ENCODE data around the gene ASB13. TPM values are rescaled to one million over a fixed set of nuclear protein-coding genes. Genes with fewer than 3 reads are reported as not detected.

ASB13 gene
- 6.7 TPM for total RNA-seq

GRCh38 chr10:5666008-5666840 lies at the start of gene ASB13:
Gene ASB13, minus strand, starts transcription at chr10:5666595. Its CDS starts 44 bp downstream, at chr10:5666551.
- no peak for DNase-seq

GRCh38 chr10:5711642-5712041 lies 45.2 kb upstream of the ASB13 start:
- no peak for DNase-seq

GRCh38 chr10:5710859-5711258 lies 44.5 kb upstream of the ASB13 start:
- DNase-seq = no peak

DNA sequence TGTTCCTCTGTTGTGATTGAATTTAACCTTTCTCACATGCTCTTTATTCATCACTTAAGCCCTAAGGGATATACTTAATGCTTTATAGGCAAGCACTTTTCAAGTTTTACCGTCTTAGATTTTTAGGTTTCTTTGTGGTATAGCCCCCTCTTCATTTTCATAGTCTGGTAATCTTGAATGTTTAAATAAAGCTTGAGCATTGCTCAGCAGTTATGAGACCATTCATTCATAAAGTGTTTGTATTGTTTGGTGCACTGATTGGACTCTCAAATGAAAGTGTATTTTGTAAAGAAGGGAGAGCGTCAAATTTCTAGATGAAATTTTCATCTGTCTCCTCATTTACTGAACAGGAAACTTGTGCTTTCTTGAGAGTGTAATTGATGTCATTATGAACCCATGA lies 43.5 kb upstream of the ASB13 start:
- DNase-seq = no peak

- DNase-seq = no peak
Observed at GRCh38 chr10:5708356-5708755, 42.0 kb upstream of the ASB13 start.

DNA sequence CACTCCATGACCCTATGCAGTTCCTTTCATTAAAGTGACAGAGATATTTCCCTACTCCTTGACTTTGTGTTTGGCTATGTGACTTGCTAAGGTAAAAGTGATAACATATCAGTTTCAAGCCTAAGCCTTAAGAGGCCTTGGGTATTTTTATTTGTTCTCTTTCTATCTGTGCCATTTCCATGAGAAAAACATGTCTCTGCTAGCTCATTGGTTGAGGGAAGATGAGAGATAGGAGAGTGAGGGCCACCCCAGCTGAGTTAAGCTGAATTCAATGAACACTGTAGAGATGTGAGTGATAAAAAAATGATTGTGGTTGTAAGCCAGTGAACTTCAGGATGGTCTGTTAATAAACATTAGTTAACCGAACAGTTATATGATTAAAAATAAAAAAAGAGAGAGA lies 31.7 kb upstream of the ASB13 start:
- no peak for DNase-seq

DNA sequence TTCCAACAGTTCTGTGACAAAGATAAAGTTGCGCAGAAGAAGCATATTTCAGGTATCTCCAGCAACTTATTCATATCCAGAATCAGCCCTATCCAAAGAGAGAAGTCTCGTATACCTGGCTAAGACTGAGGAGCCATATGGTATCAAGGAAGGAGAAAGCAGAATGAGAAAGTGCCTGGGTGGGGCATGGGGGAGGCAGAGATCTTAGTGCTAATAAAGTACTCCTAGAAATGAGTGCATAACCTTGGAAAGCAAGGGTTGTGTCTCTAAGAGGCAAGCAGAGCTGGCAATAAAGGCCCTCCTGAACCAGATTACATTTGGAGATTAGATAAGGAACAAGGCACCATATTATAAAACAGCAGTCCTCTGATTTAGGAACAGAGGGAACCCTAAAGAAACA lies 30.9 kb upstream of the ASB13 start:
- DNase-seq = no peak

- no peak for DNase-seq
Observed at GRCh38 chr10:5694573-5694972, 28.2 kb upstream of the ASB13 start.

DNA sequence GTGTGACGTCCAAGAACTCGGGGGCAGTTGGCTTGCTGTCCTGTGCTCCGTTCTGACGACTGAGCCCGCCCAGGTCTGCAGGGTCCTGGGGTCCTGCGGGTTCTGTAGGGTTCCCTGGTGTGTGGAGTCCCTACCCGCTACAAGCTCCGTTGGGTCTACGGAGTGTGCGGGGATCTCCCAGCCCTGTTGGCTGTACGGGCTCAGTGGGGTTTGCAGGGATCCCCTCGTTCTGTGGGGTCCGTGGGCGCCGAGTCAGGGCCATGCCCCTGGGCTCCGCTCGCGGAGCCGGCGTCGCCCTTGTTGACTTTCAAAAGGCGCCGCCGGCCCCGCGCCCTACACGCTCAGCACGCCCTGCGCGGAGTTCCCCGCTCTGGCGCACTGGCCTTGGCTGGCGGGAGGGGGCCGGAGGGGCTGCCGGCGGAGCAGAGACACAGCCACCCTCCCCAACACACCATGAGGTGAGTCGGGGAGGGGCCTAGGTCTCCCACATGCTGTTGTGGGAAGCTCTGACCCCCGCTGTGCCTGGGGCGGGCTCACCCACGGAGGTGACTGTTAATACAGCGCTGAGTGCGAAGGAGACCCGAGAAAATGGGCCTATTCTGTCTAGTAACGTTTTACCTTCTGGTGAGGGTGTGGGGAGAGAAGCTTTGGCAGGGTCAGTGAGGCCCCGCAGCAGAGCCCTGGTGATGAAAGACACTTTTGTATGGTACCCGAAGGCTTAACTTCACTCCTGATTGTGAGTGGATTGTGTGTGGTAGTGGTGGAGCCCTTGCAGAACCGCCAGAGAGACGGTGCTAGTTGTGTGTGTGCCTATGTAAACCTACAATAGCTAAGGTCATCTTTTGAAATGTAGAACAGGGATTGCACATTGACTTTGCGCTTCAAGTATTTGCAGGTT lies 26.3 kb upstream of the ASB13 start:
- DNase-seq = peak; percentile 18

GRCh38 chr10:5691786-5692185 lies 25.4 kb upstream of the ASB13 start:
- no peak for DNase-seq

GRCh38 chr10:5688587-5688986 lies 22.2 kb upstream of the ASB13 start:
- no peak for DNase-seq

- DNase-seq = peak; percentile 59
Observed at GRCh38 chr10:5685764-5686240, 19.4 kb upstream of the ASB13 start.

DNA sequence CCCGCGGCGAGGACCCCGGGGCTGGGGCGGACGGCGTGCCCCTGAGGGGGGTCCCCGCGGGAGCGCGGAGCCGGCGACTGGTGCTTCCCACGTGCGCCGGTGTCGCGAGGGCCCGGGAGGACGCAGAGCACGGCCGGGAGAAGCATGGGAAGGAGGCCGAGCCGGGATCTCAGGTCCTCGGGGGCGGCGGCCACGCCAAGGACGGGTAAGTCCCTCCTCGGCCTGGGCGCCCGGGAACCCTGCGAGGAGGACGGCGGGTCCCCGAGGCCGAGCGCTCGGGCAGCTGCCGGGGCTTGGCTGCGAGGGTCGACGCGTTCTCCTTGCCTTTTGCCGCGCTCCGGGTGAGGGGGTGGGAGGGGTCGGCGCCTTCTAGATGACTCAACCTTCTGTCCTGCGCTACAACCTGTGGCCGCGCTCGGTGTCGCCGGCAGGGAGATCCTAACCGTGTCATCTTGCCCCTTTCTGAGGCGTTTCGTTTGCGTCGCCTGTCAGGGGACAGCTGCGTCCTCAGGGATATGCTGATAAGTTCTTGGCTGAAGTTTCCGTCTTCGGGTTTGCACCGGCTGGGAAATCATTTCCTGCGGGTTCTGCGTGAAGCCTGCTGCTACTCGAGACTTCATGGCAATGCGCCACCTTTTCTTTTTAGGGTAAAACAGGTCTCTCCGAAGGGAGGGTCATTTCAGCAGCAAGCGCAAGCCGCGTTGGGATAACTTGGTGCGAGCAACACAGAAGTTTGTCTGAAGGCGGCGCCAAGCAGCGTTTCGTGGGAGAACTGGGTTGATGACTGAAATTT lies 18.8 kb upstream of the ASB13 start:
- no peak for DNase-seq

DNA sequence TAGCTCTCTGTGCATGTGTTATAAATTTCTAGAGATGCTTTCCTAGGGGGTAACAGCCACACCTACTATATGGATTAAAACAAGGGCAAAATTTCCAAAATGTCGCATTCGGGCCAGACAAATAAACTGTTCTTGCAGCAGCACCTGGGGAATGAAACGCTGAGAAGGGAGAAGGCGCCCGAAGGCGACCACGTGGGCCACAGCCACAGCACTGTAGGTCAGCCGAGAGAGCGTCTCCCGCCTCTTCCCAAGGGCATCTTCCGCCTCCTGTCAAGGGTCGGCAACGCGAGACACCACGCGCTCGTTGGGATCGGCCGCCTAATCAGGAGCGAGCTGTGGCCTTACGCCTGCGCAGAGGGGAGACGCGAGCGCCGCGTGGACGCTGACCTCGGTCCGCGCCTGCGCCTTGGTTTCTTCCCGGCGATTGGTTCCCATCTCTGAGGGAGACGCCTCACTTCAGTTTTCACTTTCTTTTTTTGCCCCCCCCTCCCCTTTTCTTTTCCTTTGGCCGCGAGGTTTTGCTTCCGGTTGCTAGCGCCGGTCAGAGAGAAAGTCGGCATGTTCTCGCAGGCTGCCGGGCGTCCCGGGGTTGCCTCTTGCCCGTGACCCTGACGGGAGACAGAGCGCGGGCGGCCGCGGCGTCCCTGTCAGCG lies 18.0 kb upstream of the ASB13 start, which contains the start of gene TASOR2:
Gene TASOR2 (plus strand): TSS at position 521 of the 653 bp plus-strand sequence. CDS start 35,805 bp downstream, outside the sequence.
- peak; percentile 96 for DNase-seq

DNA sequence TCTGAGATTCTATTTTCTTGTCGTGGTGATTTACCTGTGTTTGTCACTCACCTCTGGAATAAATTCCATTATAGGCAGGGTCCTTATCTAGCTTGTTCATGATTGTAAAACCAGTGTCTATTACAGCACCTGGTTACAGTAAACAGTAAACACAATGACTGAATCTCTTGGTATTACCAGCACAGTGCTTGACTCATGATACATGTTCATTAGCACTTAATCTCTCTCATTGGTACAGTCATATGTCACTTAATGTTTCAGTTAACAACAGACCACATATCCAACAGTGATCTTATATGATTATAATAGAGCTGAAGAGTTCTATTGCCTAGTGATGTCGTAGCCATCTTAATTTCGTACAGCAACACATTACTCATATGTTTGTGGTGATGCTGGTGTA lies 16.7 kb upstream of the ASB13 start:
- no peak for DNase-seq

- no peak for DNase-seq
Observed at GRCh38 chr10:5681930-5682329, 15.5 kb upstream of the ASB13 start.

DNA sequence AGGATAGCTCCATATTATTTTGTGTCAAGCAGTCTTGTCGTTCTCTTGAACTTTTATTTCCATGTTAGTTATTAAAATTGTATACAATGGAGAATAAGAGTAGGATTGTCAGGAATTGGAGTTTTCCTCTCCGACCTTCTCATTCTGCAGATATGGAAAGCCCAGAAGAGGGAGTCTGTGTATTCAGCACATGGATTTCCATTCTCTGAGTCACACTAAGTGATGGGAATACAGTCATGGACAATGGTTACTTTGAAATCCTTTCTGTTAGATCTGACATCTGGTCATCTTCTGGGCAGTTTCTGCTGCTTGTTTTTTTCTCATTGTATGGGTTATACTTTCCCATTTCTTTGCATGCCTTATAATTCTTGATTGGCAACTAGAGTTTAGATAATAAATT lies 13.2 kb upstream of the ASB13 start:
- no peak for DNase-seq

DNA sequence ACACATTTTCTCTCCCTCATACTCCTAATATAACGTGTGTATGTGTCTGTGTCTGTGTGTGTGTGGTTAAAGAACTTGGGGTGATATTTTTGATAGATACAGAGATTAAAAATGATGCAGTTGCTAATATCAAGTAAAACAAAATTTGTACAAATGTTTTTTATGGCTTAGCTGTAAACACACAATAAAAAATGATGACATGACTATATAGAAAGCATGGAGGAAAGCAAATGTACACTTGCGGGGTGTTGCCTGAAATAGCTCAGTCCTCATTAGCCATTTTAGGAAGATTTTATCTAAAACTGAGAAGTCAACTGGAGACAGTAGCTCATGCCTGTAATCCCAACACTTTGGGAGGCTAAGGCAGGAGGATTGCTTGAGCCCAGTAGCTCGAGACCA lies 12.6 kb upstream of the ASB13 start:
- no peak for DNase-seq

DNA sequence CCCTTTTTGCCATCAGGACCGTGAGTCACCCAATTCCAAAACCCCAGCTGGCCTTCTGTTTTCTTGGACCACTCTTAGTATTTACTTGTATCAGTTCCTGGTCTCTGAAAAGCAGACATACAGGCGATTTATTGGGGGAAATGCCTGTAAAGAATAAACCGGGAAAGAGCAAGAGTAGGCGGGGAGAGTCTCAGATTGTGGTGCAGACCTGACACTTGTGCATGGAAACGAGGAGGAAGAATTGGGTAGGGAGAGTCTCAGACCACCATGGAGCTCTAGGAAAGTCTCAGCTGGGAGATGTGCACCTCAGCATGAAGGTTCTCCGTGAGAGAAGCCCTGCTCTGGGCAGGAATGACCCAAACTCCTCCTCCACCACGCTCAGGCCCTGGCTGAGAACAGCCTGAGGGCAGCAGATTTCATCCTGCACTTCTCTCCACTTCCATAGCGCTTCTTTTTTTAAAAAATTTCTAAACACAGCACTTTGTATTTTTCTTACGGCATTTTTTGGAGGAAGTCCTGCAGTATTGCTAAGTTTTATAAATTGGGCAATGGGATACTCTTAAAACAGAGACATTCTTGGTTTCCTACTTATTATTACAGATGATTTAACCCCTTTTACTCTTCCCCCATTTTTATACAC lies 12.1 kb upstream of the ASB13 start:
- no peak for DNase-seq

- no peak for DNase-seq
Observed at GRCh38 chr10:5670662-5671375, 4.4 kb upstream of the ASB13 start.

DNA sequence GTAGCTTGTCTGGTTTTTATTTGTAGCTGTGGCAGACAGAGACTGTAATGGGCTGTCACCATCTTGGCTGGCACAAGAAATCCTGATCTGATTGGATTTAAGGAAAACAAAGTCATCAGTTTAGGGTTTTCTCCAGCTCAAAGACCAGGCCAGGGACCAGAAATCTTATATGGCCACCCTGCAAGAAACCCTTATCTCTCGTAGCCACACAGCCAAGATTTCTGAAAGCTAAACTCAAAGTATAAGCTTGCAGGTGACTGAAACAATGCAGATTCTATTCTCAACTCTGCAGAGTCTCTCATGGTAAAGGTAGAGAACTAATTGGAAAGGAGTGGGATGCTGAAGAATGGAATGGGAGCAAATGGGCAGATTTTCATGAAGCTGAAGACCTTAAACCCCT lies 3.2 kb upstream of the ASB13 start:
- DNase-seq = no peak

Data from skin of body (tissue), 2 donors.